Epithelial cell of proximal tubule (primary cell): ENCODE measurements around the gene SLC26A6. TPM values are rescaled to one million over a fixed set of nuclear protein-coding genes. Genes with fewer than 3 reads are reported as not detected.

Experiments
- DNase-seq: peaks from one replicate; pipeline ENCODE4 v3.0.0-alpha.2; 2011; ENCODE audit warnings: low read depth
- H3K4me3 ChIP-seq: 2 replicates; pipeline ENCODE4 v1.5.1; 2011; ENCODE audit warnings: low read depth, mild to moderate bottlenecking, low read length
- total RNA-seq: library from RNA; depleted of rRNA; stranded (reverse); fragments of >200 nt; gene quantifications from 2 replicates; pipeline ENCODE4 v1.2.3, GENCODE V29; 2015
- TF ChIP-seq, protein P1 (sequence below): conservative IDR thresholded peaks from 2 replicates; pipeline ENCODE4 v1.5.1; 2012; ENCODE audit warnings: low read depth, mild to moderate bottlenecking, low read length

Gene SLC26A6
- total RNA-seq, 1 donor from 2014 or later = 33.4 TPM

DNA sequence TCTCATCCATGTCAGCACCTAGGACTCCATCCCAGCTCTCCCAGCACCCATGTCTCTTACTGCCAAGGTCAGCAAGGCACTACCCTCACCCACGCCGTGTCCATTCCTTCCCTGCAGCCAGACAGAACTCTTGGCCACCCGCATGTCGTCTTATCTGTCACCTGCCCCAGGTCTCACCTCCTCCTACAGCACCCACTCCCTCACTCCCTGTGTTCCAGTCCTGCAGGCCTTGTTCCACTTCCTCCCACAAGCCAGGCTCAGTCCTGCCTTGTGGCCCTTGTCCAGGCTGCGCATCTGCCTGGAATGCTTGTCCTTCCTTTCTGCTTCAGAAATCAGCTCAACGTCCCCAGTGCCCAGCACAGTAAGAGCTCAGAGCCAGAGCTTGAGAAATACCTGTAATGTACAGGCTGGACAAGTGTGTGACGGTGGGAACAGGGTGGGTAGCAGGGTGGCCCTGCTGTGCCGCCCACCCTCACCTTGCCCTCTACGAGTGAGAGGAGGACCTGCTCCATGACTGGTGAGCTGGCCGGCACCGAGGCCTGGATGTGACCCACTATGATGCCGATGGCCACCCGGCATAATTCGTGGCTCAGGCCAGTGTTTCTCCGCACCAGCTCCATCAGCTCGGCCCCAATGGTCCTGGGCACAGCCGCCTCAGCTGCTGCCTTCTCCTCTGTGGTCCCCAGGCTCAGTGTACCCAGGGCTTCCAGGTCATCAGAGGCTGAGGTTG, 45.7 kb upstream of the SLC26A6 start:
- H3K4me3 ChIP-seq = no peak overlapping the region
- DNase-seq = no peak
- TF ChIP-seq, protein P1, sequence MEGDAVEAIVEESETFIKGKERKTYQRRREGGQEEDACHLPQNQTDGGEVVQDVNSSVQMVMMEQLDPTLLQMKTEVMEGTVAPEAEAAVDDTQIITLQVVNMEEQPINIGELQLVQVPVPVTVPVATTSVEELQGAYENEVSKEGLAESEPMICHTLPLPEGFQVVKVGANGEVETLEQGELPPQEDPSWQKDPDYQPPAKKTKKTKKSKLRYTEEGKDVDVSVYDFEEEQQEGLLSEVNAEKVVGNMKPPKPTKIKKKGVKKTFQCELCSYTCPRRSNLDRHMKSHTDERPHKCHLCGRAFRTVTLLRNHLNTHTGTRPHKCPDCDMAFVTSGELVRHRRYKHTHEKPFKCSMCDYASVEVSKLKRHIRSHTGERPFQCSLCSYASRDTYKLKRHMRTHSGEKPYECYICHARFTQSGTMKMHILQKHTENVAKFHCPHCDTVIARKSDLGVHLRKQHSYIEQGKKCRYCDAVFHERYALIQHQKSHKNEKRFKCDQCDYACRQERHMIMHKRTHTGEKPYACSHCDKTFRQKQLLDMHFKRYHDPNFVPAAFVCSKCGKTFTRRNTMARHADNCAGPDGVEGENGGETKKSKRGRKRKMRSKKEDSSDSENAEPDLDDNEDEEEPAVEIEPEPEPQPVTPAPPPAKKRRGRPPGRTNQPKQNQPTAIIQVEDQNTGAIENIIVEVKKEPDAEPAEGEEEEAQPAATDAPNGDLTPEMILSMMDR = no peak

DNA sequence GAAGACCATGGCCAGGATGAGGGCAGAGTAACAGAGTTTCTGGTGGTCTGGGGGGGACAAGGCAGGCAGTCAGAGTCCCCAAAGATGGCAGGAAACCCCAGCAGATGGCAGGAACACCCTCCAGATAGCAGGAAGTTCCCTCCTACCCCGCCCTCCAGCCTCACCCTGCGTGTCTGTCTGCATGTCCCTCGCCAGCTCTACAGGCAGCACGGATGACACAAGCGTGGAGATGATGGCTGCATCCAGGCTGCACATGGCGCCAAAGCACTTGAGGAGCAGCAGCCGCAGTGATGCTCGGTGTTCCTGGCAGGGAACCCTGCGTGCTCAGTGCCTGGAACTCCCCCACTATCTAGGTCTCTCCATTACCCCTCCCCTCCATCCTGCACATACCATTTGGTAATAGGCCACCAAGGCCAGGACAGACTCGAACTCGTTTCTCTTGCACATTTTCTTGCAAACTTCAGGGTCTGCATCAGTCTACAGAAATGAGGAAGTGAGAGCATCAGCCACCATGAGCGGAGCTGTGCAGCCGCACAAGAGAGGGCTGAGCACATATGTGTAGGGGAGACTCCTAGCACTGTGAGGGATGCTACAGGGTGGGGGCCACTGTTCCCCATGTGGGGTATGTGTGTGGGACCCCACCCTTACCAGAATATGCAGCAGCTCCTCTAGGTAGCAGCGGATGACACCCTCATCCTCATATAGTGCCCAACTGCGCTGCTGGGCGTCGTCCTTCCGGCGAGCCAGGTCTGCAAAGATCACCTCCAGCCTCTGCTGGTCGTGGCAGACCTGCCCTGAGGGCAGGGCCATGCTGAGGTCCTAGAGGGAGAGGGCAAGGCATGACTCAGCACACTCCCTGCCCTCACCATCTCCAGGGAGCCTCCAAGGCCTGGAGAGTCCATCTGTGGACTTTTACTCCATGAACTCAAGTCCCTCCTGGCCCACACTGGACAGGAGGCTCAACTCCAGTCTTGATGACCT, 44.4 kb upstream of the SLC26A6 start:
- no peak for DNase-seq

DNA sequence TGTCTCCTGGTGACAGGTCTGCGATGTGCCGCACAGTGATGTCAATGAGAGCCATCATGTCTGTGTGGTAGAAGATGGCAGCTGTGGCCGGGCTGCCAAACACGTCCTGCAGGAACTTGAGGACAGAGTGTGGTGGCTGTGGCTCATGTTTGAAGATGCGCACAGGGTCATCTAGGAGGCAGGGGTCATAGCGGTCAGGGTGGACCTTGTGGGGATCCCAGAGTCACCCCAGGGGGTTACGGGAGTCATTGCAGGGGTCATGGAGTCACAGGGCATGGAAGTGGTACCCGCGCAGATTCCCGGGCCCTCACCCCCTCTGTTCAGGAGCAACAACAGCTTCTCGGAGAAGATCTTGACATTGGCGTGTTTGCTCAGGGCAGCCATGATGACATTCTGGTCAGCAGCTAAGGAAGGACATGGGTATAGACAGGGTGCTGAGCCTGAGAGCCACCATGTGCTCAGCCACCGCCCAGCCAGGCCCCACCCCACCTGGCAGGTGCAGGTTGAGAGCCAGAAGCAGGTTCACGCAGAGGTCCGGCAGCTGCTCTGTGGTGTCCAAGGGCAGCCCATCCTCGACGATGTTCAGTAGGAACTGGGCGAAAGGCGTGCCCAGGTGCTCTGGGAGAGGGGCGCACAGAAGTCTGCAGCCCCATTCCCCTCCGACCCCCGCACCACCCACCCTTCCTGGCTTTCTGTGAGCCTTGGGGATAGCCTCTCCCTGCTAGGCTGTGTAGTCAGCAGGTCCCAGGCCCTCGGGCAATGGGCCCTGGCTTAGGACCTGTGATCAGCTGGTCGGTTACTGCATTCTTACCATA, 43.5 kb upstream of the SLC26A6 start:
- TF ChIP-seq, protein P1 = no peak
- H3K4me3 ChIP-seq = no peak overlapping the region
- no peak for DNase-seq

More for the DNA sequence above, 44.4 kb upstream of the SLC26A6 start:
- no peak overlapping the region for H3K4me3 ChIP-seq
- TF ChIP-seq, protein P1 = no peak

DNA sequence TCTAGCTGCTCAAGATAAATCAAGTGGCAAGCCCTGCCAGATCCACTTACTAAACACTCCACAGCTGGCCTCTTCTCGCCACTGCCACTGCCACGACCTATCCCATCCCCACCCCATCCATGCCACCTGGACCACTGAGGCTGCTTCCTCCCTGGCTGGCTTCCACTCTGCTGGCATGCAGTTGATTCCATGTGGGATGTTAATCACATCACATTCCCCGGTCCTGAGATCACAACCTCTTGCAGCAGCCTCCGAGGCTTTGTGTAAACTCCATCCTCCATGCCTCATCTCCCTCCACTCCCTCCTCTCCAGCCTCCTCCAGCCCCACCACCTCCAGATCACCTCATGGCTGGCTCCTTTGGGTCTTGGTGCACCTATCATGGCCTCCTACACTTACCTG, 42.8 kb upstream of the SLC26A6 start:
- DNase-seq = no peak
- H3K4me3 ChIP-seq = no peak overlapping the region
- TF ChIP-seq, protein P1 = no peak

DNA sequence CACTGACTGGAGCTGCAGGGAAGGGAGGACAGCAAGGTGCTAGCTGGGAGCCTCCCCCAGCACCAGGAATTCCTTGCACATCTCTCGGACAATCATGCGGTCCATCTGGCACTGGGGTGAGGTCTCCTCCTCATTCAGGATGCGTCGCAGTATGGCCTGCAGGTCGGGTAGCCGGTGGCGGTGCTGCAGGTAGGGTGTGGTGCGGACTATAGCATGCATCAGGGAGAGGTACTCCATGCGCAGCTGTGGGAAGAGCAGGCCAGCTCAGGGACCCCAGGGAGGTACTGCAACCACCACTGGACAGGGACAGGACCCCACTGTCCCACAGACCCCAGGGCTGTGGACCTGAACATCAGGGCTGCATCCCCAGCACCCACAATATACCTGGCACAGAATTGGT, 39.2 kb upstream of the SLC26A6 start:
- TF ChIP-seq, protein P1 = no peak
- no peak overlapping the region for H3K4me3 ChIP-seq
- no peak for DNase-seq

DNA sequence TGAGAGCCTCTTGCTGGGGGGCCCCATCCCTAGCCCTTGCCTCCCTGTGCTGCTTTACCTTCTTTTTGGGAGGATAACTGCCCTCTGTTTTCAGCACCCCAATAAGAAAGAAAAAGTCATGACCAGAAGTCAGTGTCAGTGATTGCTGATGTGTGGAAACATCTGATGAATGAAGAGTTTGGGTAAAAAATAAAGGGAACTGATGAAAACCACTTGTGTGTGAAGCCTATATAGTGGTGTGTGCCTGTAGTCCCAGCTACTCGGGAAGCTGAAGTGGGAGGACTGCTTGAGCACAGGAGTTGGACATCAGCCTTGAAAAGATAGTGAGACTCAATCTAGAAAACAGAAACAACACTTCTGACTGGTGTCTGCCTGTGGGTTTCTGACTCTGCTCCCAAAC, 37.3 kb upstream of the SLC26A6 start:
- no peak overlapping the region for H3K4me3 ChIP-seq
- TF ChIP-seq, protein P1 = no peak
- no peak for DNase-seq
